PFSK-1 (cell line): ENCODE data around the gene ISL2.

Experiments
- FOXP2 ChIP-seq: optimal IDR thresholded peaks from 2 replicates; pipeline ENCODE3; 2011; ENCODE audit warnings: borderline replicate concordance, control low read depth, inconsistent platforms; ENCODE audit not compliant: insufficient read depth; ENCODE audit errors: extremely low read length, extremely low read depth
- POLR2AphosphoS5 ChIP-seq: IDR thresholded peaks from 2 replicates; pipeline ENCODE4 v1.6.1; 2012; ENCODE audit warnings: low read depth, mild to moderate bottlenecking, control low read depth, low read length, moderate library complexity
- REST ChIP-seq, 2 experiments: IDR thresholded peaks; 2 replicates each; pipeline versions ENCODE4 v1.6.1 to v1.8.0; 2011 to 2012; ENCODE audit warnings: low read depth in 2 of 2, low read length in 2 of 2, control low read depth in 1 of 2, inconsistent platforms in 1 of 2, mild to moderate bottlenecking in 1 of 2, moderate library complexity in 1 of 2; ENCODE audit not compliant: insufficient read depth in 1 of 2
- SIN3A ChIP-seq: IDR thresholded peaks from 2 replicates; pipeline ENCODE4 v1.6.1; 2012; ENCODE audit warnings: mild to moderate bottlenecking, low read length, moderate library complexity, borderline replicate concordance; ENCODE audit not compliant: insufficient read depth
- TAF1 ChIP-seq: IDR thresholded peaks from 2 replicates; pipeline ENCODE4 v1.6.1; 2012; ENCODE audit warnings: low read length, control low read depth, borderline replicate concordance; ENCODE audit not compliant: insufficient read depth

The ISL2 gene

GRCh38 chr15:76376816-76377215 lies 40.2 kb downstream of the ISL2 start:
- TF ChIP-seq TAF1 (no peak), POLR2AphosphoS5 (no peak), REST (IDR thresholded peaks at IDR 0.05; ENCODE audit: insufficient read depth in 1 of 2, low read depth in 2 of 2, low read length in 2 of 2) (no peak), SIN3A (no peak)

DNA sequence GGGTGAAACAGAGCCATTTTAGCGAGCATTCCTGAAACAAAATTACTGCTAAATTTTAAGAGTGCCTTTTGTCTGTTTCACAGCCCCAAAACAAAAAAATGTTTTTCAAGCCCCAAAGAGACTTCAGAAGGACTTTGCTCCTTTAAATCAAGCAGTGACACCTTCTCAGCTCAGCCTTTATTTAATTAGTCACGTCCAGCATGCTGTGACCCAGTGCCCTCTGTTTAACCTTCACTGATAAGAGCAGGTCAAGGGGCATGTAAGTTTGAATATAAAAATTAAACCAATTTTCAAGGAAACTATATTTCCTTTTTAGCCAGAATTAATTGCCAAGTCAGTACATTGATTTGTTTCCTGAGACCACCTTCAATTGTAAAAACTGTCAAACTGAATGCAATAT lies 40.6 kb downstream of the ISL2 start:
- no peak for TF ChIP-seq FOXP2
- TF ChIP-seq POLR2AphosphoS5: no peak
- no peak for TF ChIP-seq REST (IDR thresholded peaks at IDR 0.05; ENCODE audit: insufficient read depth in 1 of 2, low read depth in 2 of 2, low read length in 2 of 2)
- TF ChIP-seq TAF1: no peak
- no peak for TF ChIP-seq SIN3A

- TF ChIP-seq REST (IDR thresholded peaks at IDR 0.05; ENCODE audit: insufficient read depth in 1 of 2, low read depth in 2 of 2, low read length in 2 of 2) (no peak), POLR2AphosphoS5 (no peak), FOXP2 (no peak), SIN3A (no peak), TAF1 (no peak)
These were observed 41.2 kb downstream of the ISL2 start for GRCh38 chr15:76377751-76378150.

- TF ChIP-seq TAF1: no peak
- no peak for TF ChIP-seq FOXP2
- TF ChIP-seq SIN3A: no peak
These were observed 42.1 kb downstream of the ISL2 start for GRCh38 chr15:76378691-76379090.

DNA sequence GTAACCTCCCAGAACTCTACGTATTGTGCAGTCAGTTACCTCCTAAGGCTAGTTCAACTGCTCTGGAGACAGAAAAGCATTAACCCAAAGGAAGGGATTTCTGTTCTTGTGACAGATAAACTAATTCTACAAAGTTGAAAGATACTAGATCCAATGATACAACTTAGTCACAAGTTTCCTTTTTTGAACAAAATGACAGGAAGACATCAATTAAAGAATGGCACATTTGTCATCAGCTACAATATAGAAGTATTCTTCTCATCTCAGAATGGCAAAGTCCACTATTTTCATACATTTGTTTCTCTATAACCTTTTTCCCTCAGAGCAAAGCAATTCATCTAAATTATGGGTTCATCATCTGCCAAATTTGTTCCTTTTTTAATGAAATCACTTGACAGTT lies 43.7 kb downstream of the ISL2 start:
- no peak for TF ChIP-seq TAF1
- TF ChIP-seq FOXP2: no peak
- TF ChIP-seq REST (IDR thresholded peaks at IDR 0.05; ENCODE audit: insufficient read depth in 1 of 2, low read depth in 2 of 2, low read length in 2 of 2): no peak
- TF ChIP-seq POLR2AphosphoS5: no peak
- TF ChIP-seq SIN3A: no peak
